Activated T-cell treated with anti-CD3 and anti-CD28 coated beads, Interleukin-2, amount 50 U/mL, for 1 hour (primary cell): Measurements from ENCODE around the gene AVPR1A.
"Not testable (repeated sequence)": the region's sequence is repeated elsewhere in the genome, so short reads cannot be mapped to it uniquely, and the experiment has no call there.

Experiments
- DNase-seq: peaks from one replicate; pipeline ENCODE4 v3.0.0-alpha.2; 2020

The AVPR1A gene

GRCh38 chr12:63150713-63151622, at the start of gene AVPR1A:
Gene AVPR1A, minus strand, starts transcription at chr12:63151201. Its CDS starts 365 bp downstream, at chr12:63150836.
- DNase-seq, result no peak

- DNase-seq, result no peak
Measured at GRCh38 chr12:63196168-63196567, 45.2 kb upstream of the AVPR1A start.

- DNase-seq, result no peak
Measured at GRCh38 chr12:63179224-63179623, 28.2 kb upstream of the AVPR1A start.

- DNase-seq, result no peak
Measured at GRCh38 chr12:63170321-63170720, 19.3 kb upstream of the AVPR1A start.

- DNase-seq, result not testable (repeated sequence)
Measured at GRCh38 chr12:63167741-63168140, 16.7 kb upstream of the AVPR1A start.

GRCh38 chr12:63164911-63165310, 13.9 kb upstream of the AVPR1A start:
- no peak for DNase-seq

GRCh38 chr12:63163541-63163940, 12.5 kb upstream of the AVPR1A start:
- DNase-seq, result no peak

GRCh38 chr12:63155375-63155774, 4.4 kb upstream of the AVPR1A start:
- DNase-seq, result no peak

- DNase-seq, result no peak
Measured at GRCh38 chr12:63154560-63154959, 3.6 kb upstream of the AVPR1A start.

- no peak for DNase-seq
Measured at GRCh38 chr12:63152321-63152700, 1.3 kb upstream of the AVPR1A start.

- DNase-seq, result no peak
Measured at GRCh38 chr12:63151623-63152320, 771 bp upstream of the AVPR1A start.

- DNase-seq, result no peak
Measured at GRCh38 chr12:63149909-63150712, 890 bp downstream of the AVPR1A start.

- DNase-seq, result no peak
Measured at GRCh38 chr12:63144556-63144955, 6.4 kb downstream of the AVPR1A start.

GRCh38 chr12:63138488-63138887, 12.5 kb downstream of the AVPR1A start:
- no peak for DNase-seq

- no peak for DNase-seq
Measured at GRCh38 chr12:63133981-63134380, 17.0 kb downstream of the AVPR1A start.

GRCh38 chr12:63132201-63132600, 18.8 kb downstream of the AVPR1A start:
- no peak for DNase-seq

GRCh38 chr12:63129927-63130326, 21.1 kb downstream of the AVPR1A start:
- DNase-seq, result no peak

- DNase-seq, result no peak
Measured at GRCh38 chr12:63124778-63125177, 26.2 kb downstream of the AVPR1A start.

GRCh38 chr12:63103494-63104131, 47.4 kb downstream of the AVPR1A start:
- no peak for DNase-seq

GRCh38 chr12:63101920-63102319, 49.1 kb downstream of the AVPR1A start:
- DNase-seq, result no peak

GRCh38 chr12:63098851-63099250, 52.1 kb downstream of the AVPR1A start:
- DNase-seq, result no peak

- DNase-seq, result no peak
Measured at GRCh38 chr12:63095369-63095980, 55.5 kb downstream of the AVPR1A start.
